ENCODE results near the gene BSG. TPM values are rescaled to one million over a fixed set of nuclear protein-coding genes. Genes with fewer than 3 reads are reported as not detected.
A peak's percentile ranks its signal among the peaks of the same experiment; 100 is the strongest.

Gene BSG
- total RNA-seq, 1 donor: 191 TPM

DNA sequence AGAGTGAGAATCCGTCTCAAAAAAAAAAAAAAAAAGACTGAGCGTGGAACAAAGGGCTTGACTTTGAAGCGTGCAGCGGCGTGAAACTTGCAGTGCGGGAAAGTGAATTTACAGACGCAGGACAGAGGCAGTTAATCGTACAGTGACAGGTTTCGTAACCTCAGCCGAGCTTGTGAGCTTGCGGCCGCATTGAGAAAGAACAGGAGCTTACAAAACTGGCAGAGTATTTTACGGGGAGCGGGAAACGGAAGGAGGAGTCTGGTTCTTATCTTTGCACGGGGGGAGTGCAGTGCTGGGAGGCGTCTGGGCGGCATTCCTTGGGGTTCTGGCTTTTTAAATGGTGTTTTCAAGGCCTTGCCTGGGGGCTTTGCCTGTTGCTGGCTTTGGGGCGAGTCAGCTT lies 6.0 kb upstream of the BSG start:
- H3K4me3 ChIP-seq (ENCODE audit: low read depth, low read length): peak overlapping the region; percentile 48
- TF ChIP-seq, protein P1, sequence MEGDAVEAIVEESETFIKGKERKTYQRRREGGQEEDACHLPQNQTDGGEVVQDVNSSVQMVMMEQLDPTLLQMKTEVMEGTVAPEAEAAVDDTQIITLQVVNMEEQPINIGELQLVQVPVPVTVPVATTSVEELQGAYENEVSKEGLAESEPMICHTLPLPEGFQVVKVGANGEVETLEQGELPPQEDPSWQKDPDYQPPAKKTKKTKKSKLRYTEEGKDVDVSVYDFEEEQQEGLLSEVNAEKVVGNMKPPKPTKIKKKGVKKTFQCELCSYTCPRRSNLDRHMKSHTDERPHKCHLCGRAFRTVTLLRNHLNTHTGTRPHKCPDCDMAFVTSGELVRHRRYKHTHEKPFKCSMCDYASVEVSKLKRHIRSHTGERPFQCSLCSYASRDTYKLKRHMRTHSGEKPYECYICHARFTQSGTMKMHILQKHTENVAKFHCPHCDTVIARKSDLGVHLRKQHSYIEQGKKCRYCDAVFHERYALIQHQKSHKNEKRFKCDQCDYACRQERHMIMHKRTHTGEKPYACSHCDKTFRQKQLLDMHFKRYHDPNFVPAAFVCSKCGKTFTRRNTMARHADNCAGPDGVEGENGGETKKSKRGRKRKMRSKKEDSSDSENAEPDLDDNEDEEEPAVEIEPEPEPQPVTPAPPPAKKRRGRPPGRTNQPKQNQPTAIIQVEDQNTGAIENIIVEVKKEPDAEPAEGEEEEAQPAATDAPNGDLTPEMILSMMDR (IDR thresholded peaks at IDR 0.05; ENCODE audit: insufficient read depth, low read depth, low read length): no peak
- DNase-seq (ENCODE audit: low read depth): peak; percentile 100

DNA sequence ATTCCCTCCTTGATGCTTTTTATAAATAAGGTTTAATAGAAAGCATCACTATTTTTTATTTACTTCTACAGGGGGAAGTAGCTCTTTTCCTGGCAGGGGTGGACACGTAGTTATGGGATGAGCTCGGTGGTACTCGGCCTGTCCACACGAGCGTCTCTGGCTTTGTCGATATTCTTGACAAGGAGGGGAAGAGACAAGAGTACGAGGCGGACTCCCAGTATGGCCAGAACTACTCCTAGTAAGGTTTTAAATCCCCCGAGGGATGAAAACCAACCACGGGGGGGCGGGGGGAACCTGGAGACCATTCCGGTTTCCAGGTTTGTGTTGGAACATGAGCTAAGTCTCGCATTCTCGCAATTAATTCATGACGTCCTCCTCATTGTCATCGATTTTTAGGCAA lies 5.6 kb upstream of the BSG start:
- DNase-seq (ENCODE audit: low read depth): no peak
- TF ChIP-seq, protein P1 (IDR thresholded peaks at IDR 0.05; ENCODE audit: insufficient read depth, low read depth, low read length): no peak
- H3K4me3 ChIP-seq (ENCODE audit: low read depth, low read length): peak overlapping the region; percentile 48

DNA sequence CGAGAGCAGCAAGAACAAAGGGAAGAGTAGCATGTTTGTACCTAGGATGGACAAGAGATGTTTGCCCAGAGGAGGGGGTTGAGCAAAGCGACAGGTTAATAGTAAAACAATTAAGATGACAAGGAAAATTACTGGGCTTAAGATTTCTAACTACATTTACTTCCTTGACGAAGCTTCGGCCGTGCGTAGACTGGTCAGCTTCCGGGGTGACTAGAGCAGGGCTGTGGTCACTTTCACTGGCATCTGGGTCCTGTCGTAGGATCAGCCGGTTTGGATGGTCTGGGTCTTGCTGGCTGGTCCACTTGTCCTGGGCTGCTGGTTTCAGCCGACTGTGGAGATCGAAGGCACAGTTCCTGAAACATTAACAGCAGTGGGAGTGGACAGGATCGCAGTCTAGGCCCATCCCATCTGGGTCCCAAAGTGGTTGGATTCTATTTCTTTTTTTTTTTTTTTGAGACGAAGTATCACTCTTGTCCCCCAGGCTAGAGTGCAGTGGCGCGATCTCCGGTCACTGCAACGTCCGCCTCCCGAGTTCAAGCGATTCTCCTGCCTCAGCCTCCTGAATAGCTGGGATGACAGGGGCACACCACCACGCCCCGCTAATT lies 5.0 kb upstream of the BSG start:
- H3K4me3 ChIP-seq (ENCODE audit: low read depth, low read length): peak overlapping the region; percentile 48
- TF ChIP-seq, protein P1 (IDR thresholded peaks at IDR 0.05; ENCODE audit: insufficient read depth, low read depth, low read length): no peak
- DNase-seq (ENCODE audit: low read depth): peak; percentile 87

DNA sequence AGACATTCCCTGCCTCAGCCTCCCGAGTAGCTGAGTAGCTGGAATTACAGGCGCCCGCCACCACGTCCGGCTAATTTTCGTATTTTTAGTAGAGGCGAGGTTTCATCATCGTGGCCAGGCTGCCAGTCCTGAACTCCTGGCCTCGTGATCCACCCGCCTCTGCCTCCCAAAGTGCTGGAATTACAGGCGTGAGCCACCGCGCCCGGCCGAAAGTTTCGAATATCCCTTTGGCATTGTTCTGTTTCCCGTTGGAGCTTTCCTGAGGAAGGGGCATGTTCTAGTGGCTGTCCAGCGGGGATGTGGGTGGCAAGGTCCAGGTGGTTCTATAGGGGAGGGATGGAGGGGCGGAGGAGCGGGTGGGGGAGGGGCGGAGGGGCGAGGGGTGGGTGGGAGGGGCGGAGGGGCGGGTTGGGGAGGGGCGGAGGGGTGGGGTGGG lies 2.1 kb upstream of the BSG start:
- no peak overlapping the region for H3K4me3 ChIP-seq (ENCODE audit: low read depth, low read length)
- no peak for DNase-seq (ENCODE audit: low read depth)
- TF ChIP-seq, protein P1 (IDR thresholded peaks at IDR 0.05; ENCODE audit: insufficient read depth, low read depth, low read length): no peak

DNA sequence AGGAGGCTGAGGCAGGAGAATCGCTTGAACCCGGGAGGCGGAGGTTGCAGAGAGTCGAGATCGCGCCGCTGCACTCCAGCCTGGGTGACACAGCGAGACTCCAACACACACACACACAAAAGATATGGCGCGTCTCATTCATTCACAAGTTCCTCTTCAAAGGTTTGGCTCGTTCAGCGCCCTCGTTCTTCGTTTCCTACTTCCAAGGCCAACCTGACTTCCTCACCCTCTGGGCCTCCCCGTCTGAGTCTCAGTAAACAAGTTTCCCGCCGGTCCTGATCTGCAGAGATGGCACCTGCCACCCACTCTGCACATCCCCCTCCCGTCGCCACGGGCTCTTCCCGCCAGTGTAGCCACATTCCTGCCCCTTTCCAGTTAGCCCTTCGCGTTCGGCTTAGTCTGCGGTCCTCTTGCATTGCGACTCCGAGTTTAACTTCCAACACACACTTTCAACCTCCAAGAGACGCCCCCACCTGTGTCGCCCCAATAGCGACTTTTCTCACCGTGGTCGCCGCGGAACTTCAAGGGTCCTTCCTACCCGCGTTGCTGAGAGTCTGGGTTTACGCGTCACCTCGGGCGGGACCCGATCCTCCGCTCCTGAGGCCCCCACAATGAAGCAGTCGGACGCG lies 1.3 kb upstream of the BSG start:
- H3K4me3 ChIP-seq (ENCODE audit: low read depth, low read length): peak overlapping the region; percentile 52
- peak; percentile 39 for DNase-seq (ENCODE audit: low read depth)
- TF ChIP-seq, protein P1 (IDR thresholded peaks at IDR 0.05; ENCODE audit: insufficient read depth, low read depth, low read length): no peak

DNA sequence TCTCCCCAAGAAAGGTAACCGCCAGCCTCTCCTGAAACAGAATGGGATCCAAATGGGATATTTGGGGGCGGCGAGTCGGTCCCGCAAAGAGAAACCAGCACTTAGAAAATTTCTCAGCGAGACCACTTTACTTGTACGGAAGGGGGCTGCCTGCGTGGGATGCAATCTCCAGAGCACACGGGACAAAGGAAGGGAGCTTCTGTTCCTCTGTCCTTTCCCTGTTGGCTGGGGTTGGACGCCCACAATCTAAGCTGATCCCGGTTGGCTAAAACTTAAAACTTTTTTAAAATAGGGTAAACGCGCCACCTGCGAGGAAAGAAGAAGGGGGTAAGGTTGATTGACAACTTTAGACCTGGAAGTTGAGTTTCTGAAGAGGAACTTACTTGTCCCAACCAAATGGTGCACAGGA lies 826 bp upstream of the BSG start:
- TF ChIP-seq, protein P1 (IDR thresholded peaks at IDR 0.05; ENCODE audit: insufficient read depth, low read depth, low read length): no peak
- DNase-seq (ENCODE audit: low read depth): peak; percentile 63
- peak overlapping the region; percentile 52 for H3K4me3 ChIP-seq (ENCODE audit: low read depth, low read length)
